Prostate gland (tissue), 2 donors: ENCODE data around the gene AREG. TPM values are rescaled to one million over a fixed set of nuclear protein-coding genes. Genes with fewer than 3 reads are reported as not detected.

Source experiments
- DNase-seq: peaks from one replicate; pipeline ENCODE4 v3.0.0-alpha.2; 2019; ENCODE audit warnings: low spot score
- H3K27ac ChIP-seq, 2 donors: fragments of 200-600 bp; sonication (generic); 2 replicates each; pipeline ENCODE4 v1.5.1; 2017 to 2019
- H3K27me3 ChIP-seq: fragments of 200-600 bp; sonication (generic); replicated peaks from 2 replicates; pipeline ENCODE4 v1.5.1; 2019; ENCODE audit not compliant: insufficient read depth
- H3K36me3 ChIP-seq, 2 donors: fragments of 200-600 bp; sonication (generic); 1 replicate in 1 of 2; 2 replicates in 1 of 2; pipeline versions ENCODE4 v1.5.1 to v1.8.1; 2017 to 2019
- H3K4me1 ChIP-seq: fragments of 200-600 bp; sonication (generic); replicated peaks from 2 replicates; pipeline ENCODE4 v1.5.1; 2019
- H3K4me3 ChIP-seq, 2 donors: fragments of 200-600 bp; sonication (generic); 2 replicates each; pipeline ENCODE4 v1.5.1; 2017 to 2019
- H3K9me3 ChIP-seq: fragments of 200-600 bp; sonication (generic); 2 replicates; pipeline ENCODE4 v1.5.1; 2017
- CTCF ChIP-seq, 4 experiments: fragments of 200-600 bp in 2 of 4; fragments of 450-650 bp in 2 of 4; sonication (generic) in 2 of 4; IDR thresholded peaks; 1 replicate in 3 of 4; 2 replicates in 1 of 4; pipeline ENCODE4 v1.5.1; 2016 to 2019; ENCODE audit warnings: antibody characterized with exemption in 4 of 4, mild to moderate bottlenecking in 2 of 4, moderate library complexity in 2 of 4
- POLR2A ChIP-seq: fragments of 450-650 bp; IDR thresholded peaks from one replicate; pipeline ENCODE4 v1.6.1; 2016; ENCODE audit warnings: antibody characterized with exemption, mild to moderate bottlenecking
- POLR2AphosphoS5 ChIP-seq: sonication (generic); formaldehyde crosslinking; IDR thresholded peaks from one replicate; pipeline ENCODE4 v1.6.1; 2017; ENCODE audit warnings: antibody characterized with exemption
- WGBS: methylation state at CpG from one replicate; pipeline ENCODE4 v1.1.5; 2018; 5-methylcytosine and 5-hydroxymethylcytosine counted together
- intact Hi-C: fragments of 100-400 bp; cut with DNase I; formaldehyde crosslinking; loops from one replicate; pipeline ENCODE4 v1.14.2; 2022
- total RNA-seq, 2 donors: library from RNA; depleted of rRNA; stranded (reverse); fragments of >200 nt; gene quantifications; one replicate each; pipeline ENCODE4 v1.1.0, GENCODE V29; 2016

Gene AREG
- total RNA-seq, 2 donors from 2014 or later = 4.2 to 17.1 TPM

DNA sequence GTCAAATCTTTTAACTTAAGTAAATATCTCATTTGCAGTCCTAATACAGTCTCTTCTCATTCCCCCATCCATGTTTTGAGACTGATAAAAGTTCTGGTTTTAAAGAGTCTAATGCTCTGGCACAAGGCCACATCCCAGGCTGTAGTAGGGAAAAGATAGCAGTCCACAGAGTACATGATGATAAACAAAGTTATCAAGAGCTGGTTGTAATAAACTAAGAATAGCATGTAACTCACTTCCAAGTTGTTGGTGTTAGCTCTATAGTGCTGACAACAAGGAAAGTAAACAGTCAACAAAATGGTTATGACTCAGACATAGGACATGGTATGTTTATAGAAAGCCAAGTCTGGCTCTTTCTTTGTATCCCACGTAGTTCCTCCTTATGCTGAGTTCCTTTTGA is 21.8 kb upstream of the AREG start:
- intact Hi-C loops = no loop called here
- H3K36me3 ChIP-seq = no peaks in the 10 kb centered on the region
- H3K27ac ChIP-seq = no peak overlapping the region
- no peaks in the 10 kb centered on the region for H3K4me1 ChIP-seq
- no peak overlapping the region for H3K4me3 ChIP-seq
- no peaks in the 10 kb centered on the region for H3K27me3 ChIP-seq
- H3K9me3 ChIP-seq = no peaks in the 10 kb centered on the region
- no peak for DNase-seq
- 21% methylated on average over 1 of the region's 1 CpG for WGBS
- TF ChIP-seq POLR2A = no peak
- no peak for TF ChIP-seq CTCF (IDR thresholded peaks at IDR 0.05)
- TF ChIP-seq POLR2AphosphoS5 = no peak

GRCh38 chr4:74424111-74424510 is 20.8 kb upstream of the AREG start:
- no peak for TF ChIP-seq POLR2A
- TF ChIP-seq POLR2AphosphoS5 = no peak
- no peak for TF ChIP-seq CTCF (IDR thresholded peaks at IDR 0.05)
- Histone ChIP-seq H3K4me1 (no peaks in the 10 kb centered on the region), H3K9me3 (no peaks in the 10 kb centered on the region), H3K4me3 (no peak overlapping the region), H3K27ac (no peak overlapping the region), H3K36me3 (no peaks in the 10 kb centered on the region), H3K27me3 (no peaks in the 10 kb centered on the region)
- DNase-seq = no peak
- intact Hi-C loops = no loop called here
- 96% methylated on average over 2 of the region's 2 CpGs for WGBS

DNA sequence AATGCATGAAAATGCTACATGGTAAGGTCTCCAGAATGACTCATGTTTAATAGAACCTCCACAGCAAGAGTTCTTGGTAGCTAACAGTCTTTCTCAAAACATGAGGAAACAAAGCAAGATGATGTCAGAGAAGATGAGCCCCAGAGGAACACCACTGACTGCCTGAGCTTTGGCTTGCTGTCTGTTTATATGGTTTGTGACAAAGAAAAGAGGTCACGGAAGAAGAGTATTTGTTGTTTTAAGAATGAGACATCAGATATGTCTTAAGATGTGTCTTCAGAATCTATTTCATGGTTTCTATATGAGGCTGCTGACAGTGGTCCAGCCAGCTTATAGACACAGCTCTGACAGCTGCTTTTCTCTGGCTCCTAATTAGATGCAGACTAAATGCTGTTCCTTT is 18.8 kb upstream of the AREG start:
- WGBS = 52% methylated on average over 1 of the region's 1 CpG
- TF ChIP-seq POLR2A = no peak
- no peak for TF ChIP-seq POLR2AphosphoS5
- TF ChIP-seq CTCF (IDR thresholded peaks at IDR 0.05) = no peak
- H3K4me1 ChIP-seq = no peaks in the 10 kb centered on the region

GRCh38 chr4:74428276-74428675 is 16.7 kb upstream of the AREG start:
- intact Hi-C loops = no loop called here
- Histone ChIP-seq H3K9me3 (no peaks in the 10 kb centered on the region), H3K36me3 (no peaks in the 10 kb centered on the region), H3K4me3 (no peak overlapping the region), H3K27me3 (no peaks in the 10 kb centered on the region), H3K27ac (no peak overlapping the region), H3K4me1 (no peaks in the 10 kb centered on the region)
- no peak for TF ChIP-seq POLR2AphosphoS5
- no peak for TF ChIP-seq CTCF (IDR thresholded peaks at IDR 0.05)
- no peak for TF ChIP-seq POLR2A
- DNase-seq = no peak

More for the DNA sequence above, 18.8 kb upstream of the AREG start:
- DNase-seq = no peak
- intact Hi-C loops = no loop called here
- Histone ChIP-seq H3K27me3 (no peaks in the 10 kb centered on the region), H3K9me3 (no peaks in the 10 kb centered on the region), H3K36me3 (no peaks in the 10 kb centered on the region), H3K4me3 (no peak overlapping the region), H3K27ac (no peak overlapping the region)

DNA sequence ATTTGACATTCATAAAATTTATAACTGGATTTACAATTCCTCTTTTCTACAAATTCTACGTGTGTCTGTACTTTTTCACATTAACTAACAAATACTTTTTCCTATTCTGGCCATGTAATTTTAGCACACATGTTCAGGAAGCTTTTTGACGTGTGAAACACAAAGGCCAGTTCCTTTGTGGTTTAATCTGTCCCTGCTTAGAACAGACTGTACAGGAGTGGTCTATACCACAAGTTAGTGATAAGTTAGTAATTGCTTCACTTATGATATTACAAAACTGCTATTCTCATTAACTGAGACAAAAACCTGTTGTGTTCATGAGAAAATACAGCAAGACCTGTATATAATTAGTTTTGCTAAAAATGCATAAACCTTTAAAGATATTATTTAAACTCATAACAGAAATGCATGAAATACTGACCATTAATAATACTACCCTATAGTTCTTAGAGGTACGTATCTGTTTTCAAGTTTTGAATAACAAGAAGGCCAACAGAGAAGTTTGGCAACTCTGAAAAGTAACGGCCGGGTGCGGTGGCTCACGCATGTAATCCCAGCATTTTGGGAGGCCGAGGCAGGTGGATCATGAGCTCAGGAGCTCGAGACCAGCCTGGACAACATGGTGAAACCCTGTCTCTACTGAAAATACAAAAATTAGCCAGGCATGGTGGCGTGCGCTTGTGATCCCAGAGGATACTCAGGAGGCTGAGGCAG is 13.7 kb upstream of the AREG start:
- 73% methylated on average over 11 of the region's 11 CpGs for WGBS
- Histone ChIP-seq H3K4me1 (no peaks in the 10 kb centered on the region), H3K9me3 (no peaks in the 10 kb centered on the region), H3K27me3 (no peaks in the 10 kb centered on the region), H3K4me3 (no peak overlapping the region), H3K36me3 (no peaks in the 10 kb centered on the region), H3K27ac (no peak overlapping the region)
- no peak for TF ChIP-seq CTCF (IDR thresholded peaks at IDR 0.05)
- TF ChIP-seq POLR2A = no peak
- no peak for TF ChIP-seq POLR2AphosphoS5
- intact Hi-C loops = no loop called here
- DNase-seq = no peak
